Stimulated activated CD8-positive, alpha-beta memory T cell treated with anti-CD3 and anti-CD28 coated beads, Interleukin-7, amount 100 ng/mL, for 4 hours (primary cell): ENCODE results near the gene MRPL50.
A peak's percentile ranks its signal among the peaks of the same experiment; 100 is the strongest.

ENCODE experiments used
- DNase-seq, 2 donors: peaks; one replicate each; pipeline ENCODE4 v3.0.0-alpha.2; 2020; ENCODE audit warnings: low read depth in 2 of 2

The MRPL50 gene

DNA sequence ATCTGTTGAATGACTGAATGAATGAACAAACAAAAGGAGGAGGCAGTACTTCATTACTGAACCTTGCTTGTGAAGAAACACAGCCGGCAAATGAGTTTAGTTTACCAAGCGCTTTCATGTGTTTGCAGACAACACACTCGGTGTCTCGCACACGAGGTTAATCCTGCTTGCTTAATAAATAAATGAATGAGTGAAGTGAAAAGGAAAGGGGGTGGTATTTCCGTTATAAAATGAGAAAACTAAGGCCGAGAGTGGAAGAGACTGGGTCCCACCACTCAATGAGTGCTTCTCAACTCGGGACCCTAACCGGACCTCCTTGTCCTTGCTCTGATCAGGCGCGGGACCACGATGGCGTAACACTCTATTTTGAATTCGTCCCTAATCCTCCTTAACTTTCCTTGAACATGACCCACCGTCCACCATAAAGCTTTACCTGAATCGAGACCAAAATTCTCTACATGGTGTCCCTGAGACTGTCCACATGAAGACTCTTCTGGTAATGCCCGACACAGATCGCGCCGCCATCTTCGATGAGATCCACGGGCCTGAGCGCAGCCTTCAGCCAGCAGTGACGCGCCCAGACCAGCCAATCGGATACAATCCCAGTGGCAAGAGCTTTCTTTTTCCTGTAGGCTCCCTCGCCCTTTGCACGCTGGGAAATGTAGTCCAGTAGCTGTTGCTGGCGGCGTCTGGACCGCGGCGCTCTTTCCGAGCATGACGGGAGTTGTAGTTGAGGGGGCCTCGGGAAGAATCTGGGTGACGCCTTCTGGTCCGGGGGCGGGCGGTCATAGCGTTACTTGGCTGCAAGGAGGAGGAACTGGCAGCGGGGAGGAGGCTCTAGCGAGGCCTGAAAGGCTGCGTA is at the start of gene MRPL50, which contains the start of gene ZNF189:
Gene MRPL50, minus strand, starts transcription at position 551 of the 862 bp plus-strand sequence. Its CDS starts 26 bp downstream, at position 525.
Gene ZNF189, plus strand, starts transcription at position 784 of the 862 bp plus-strand sequence. CDS start 306 bp downstream, outside the sequence.
- DNase-seq = peak; percentile 96

GRCh38 chr9:101446732-101447131 is 48.3 kb upstream of the MRPL50 start:
- no peak for DNase-seq

GRCh38 chr9:101445353-101446029 is 47.1 kb upstream of the MRPL50 start:
- DNase-seq = no peak

DNA sequence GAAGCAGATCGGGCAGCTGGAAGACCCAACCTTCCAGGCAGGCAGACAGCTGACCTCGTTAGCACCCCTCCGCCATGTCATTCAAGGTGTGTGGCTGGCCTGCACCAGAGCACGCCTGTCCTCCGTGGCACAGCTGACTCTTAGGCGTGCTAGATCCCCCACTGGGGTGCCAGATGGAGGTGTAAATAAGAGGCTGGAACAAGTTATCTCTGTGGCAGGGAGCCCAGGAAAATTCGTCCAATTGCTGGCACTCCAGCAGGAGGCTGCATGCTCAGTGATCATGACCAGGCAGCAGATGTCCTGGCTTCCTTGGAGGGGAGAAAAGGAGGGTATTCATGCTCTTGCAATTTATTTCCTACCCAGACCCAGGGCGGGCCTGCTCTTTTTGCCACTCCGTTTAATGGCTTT is 45.0 kb upstream of the MRPL50 start:
- no peak for DNase-seq

DNA sequence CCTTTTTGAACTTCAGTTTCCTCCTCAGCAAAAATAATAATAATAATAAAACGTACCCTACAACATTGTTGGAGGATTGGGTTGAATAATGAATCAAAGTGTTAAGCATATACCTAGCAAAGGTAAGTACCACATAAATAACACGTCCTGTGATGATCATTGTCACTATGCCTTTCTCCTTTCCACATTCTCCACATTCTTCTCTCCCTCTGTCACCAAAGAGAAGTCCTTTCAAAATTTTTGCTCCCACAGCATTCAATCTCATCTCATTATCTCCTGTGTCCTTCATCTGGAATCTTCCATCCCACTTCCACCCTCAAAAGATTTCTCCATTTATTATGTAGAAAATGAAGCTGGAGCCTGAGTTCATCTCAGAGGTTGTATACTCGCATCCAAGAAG is 44.3 kb upstream of the MRPL50 start:
- DNase-seq = no peak

DNA sequence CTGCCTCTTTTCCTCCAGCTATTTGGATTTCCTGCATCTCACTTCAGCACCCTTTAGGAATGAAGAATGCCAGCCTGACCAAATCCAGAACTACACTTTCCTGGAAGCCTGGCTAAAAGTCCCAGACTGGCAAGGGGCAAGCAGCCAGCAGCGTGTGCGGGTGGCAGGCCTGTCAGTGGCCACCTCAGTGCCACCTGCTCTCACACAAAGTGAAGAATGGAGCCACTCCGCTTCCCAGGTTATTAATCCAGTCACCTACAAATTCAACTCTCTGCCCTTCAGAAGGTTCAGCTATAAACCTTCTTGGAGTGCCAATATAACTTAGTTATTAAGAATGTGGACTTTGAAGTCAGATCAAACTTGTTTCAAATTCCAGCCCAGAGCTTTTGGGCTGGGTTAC is 43.9 kb upstream of the MRPL50 start:
- no peak for DNase-seq

DNA sequence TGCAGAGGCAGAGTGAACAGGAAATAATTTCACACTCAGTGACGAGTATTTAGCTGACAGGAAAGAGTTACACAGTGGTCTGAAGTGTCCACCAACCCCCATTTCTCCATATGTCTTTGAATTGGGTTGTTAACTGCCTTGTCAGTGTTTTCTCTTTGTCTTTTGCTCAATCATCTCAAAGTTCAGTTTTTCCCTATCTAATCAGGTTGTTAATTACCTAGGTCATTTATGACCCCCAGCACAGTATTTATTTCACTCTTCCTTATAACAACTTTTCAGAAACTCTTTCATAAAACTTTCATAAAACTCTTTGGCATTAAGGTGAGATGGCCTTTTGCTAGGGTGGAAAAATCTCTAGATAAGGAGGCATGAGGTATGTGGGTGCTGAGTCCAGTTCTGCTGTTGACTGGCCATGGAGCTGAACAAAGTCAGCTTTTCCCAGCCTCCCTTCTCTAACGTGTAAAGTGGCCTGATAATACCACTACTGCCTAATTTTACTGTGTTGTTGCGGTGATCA is 42.4 kb upstream of the MRPL50 start:
- no peak for DNase-seq

- no peak for DNase-seq
These were observed 40.1 kb upstream of the MRPL50 start for GRCh38 chr9:101438523-101438922.

- no peak for DNase-seq
These were observed 39.4 kb upstream of the MRPL50 start for GRCh38 chr9:101437806-101438232.

DNA sequence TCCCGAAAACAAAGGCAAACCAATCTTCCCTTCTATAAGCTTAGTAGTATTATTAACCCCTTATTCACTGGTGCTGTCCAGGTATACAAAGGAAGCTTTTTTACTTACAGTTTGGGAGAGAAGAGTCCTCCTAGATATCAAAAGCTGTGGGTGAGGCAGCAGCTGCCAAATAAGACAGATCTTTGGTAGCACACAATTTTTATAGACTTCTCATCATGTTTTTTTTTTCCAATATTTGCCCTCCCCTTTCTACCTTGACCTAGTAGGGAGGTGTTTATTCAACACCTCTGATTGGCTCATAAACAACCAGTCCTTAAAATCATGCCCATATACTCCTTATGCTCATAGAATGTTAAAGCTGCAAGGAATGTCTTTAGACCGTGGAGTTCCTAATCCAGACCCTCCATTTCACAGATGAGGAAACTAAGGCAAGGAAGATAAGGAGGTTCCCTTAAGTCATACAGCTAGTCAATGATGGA is 37.2 kb upstream of the MRPL50 start, which contains the start of gene ALDOB:
Gene ALDOB, minus strand, starts transcription at position 174 of the 479 bp plus-strand sequence. CDS start 4,887 bp downstream, outside the sequence.
- DNase-seq = no peak

- no peak for DNase-seq
These were observed 36.6 kb upstream of the MRPL50 start for GRCh38 chr9:101434998-101435397.

GRCh38 chr9:101433229-101433628 is 34.8 kb upstream of the MRPL50 start:
- no peak for DNase-seq

GRCh38 chr9:101432740-101433139 is 34.3 kb upstream of the MRPL50 start:
- no peak for DNase-seq

GRCh38 chr9:101432171-101432570 is 33.8 kb upstream of the MRPL50 start:
- no peak for DNase-seq

GRCh38 chr9:101429736-101430135 is 31.3 kb upstream of the MRPL50 start:
- DNase-seq = no peak

- no peak for DNase-seq
These were observed 30.5 kb upstream of the MRPL50 start for GRCh38 chr9:101428909-101429308.

GRCh38 chr9:101427957-101428655 is 29.7 kb upstream of the MRPL50 start:
- no peak for DNase-seq

- DNase-seq = no peak
These were observed 28.9 kb upstream of the MRPL50 start for GRCh38 chr9:101427358-101427757.

DNA sequence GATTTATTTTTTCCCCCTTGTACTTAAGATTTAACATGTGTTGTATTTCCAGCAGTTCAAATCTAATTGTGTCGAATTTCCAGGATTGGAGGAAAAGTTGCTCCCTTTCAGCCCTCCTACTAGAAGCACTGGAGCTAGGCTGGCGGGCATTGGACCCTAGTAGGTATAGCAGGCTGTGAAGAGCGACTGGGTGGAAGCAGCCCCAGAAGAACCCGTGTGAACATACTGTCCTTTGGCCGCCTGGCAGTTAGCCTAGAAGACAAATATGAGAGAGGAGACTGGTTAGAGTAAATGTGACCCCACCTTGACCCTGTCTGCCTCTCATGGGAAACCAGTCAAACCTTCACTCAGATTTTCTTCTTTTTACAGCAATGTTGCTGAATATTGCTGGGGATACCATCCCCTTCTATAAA is 23.2 kb upstream of the MRPL50 start:
- DNase-seq = no peak

- no peak for DNase-seq
These were observed 21.4 kb upstream of the MRPL50 start for GRCh38 chr9:101419863-101420262.

DNA sequence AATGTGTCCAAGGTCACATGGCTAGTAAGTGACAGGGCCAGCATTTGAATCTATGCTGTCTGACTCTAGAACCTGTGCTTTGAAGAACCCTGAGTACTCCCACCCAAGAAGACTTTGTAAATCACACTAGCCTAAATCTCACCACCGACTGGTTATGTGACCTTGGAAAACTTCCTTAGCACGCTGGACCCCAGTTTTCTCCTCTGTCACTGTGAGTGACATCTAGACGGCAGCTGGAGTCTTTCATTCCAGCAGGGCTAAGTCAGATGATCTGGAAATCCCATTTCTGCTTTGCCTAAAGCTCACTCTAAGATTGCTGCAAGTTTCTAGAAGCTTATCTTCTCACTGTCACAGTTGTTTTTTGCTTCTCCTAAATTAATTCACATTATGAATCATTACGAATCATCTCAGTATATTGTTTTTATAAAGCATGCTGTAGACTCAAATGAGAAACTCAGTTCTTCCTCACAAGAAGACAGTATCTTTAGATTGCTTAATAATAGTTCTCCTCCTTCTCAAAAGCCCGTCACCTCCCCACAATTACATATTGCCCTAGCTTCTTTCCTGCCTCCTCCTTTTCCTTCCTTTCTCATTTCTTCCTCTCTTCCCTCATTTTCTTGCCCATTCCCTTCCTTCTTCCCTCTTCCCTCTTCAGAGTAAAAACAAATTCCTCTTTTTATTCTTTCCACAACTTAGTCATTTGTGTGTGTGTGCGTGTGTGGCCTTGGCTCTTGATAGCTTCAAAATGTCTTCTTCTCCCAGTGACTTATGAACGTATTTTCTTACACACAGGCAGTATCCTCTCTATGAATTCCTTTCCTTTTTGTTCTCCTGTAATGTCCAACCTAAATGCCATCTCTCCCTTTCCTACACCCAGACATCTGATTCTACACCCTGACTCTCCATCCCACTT is 20.4 kb upstream of the MRPL50 start:
- DNase-seq = no peak
